GM12874 (cell line): ENCODE measurements around the gene BNC2.

ENCODE experiments used
- TF ChIP-seq, protein P1 (sequence below): IDR thresholded peaks from 2 replicates; pipeline ENCODE4 v1.5.1; 2011; ENCODE audit warnings: low read depth, mild to moderate bottlenecking, control low read depth, low read length, moderate library complexity; ENCODE audit not compliant: insufficient read depth

Gene BNC2

DNA sequence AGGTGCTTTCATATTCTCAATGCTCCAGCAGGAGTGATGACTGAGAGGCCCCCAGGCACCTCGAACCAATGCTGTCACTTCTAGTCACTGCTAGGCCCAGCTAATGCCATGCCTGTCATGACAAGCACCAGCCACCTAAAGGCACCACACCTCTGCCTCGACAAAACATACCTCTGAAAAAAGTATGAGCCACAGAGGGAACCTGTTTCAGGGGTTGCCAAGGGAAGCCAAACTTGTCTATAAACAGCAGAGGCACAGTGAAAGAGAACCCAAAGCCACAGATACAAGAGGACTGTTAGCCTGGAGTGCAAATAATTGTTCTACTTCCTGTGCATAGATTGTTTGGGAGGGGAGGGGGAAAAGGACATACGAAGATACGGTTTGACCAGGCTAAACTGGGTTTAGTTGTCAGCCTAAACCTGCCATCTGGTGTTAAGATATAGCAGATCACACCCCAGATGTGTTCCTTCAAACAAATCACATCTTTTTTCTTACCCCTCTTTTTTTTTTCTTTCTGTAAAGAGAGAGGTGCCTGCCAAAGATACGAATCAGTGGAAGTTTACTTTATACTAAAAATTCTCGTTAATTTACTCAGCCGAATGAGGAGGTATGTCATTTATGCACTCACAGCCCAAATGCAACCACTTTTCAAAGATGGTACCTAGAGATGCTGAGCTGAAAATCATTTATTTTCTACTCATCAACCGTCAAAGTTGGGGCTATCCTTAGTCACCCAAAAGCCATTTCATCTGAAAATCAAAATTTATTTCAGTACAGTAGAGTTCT is 45.7 kb downstream of the BNC2 start:
- TF ChIP-seq, protein P1, sequence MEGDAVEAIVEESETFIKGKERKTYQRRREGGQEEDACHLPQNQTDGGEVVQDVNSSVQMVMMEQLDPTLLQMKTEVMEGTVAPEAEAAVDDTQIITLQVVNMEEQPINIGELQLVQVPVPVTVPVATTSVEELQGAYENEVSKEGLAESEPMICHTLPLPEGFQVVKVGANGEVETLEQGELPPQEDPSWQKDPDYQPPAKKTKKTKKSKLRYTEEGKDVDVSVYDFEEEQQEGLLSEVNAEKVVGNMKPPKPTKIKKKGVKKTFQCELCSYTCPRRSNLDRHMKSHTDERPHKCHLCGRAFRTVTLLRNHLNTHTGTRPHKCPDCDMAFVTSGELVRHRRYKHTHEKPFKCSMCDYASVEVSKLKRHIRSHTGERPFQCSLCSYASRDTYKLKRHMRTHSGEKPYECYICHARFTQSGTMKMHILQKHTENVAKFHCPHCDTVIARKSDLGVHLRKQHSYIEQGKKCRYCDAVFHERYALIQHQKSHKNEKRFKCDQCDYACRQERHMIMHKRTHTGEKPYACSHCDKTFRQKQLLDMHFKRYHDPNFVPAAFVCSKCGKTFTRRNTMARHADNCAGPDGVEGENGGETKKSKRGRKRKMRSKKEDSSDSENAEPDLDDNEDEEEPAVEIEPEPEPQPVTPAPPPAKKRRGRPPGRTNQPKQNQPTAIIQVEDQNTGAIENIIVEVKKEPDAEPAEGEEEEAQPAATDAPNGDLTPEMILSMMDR: no peak

DNA sequence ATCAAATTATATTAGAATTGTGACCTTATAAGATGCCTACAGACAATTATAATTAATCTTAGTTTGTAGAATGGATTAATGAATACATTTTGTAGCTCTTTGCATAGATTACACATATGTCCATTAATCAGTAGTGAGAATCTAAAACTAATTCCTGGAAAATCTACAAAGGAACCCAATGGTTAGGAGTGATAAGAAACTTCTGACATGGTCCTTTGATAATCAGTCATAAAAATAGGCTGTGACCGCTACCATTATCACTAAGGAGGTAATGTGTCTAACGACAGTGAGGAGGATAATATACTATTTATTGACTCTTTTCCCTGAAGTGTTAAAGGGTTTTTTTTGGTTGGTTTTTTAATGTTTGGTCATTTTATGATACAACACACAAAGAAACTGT is 46.6 kb downstream of the BNC2 start:
- TF ChIP-seq, protein P1: no peak

DNA sequence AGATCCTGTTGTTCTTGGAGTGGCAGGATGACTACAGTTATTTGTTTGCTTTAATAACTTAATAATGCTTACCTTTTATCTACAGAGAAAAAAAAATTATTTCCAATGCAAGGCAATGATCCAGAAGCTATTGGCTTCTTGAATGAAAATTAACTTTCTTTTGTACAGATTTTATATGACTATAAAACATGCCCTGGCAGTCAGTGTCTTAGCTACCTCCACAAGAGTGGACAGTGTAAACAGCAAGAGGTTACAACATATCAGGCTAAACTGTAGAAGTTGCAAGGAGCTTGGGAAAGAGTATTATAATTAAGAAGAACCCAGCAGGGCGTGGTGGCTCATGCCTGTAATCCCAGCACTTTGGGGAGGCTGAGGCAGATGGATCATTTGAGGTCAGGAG is 49.1 kb downstream of the BNC2 start:
- TF ChIP-seq, protein P1: no peak

DNA sequence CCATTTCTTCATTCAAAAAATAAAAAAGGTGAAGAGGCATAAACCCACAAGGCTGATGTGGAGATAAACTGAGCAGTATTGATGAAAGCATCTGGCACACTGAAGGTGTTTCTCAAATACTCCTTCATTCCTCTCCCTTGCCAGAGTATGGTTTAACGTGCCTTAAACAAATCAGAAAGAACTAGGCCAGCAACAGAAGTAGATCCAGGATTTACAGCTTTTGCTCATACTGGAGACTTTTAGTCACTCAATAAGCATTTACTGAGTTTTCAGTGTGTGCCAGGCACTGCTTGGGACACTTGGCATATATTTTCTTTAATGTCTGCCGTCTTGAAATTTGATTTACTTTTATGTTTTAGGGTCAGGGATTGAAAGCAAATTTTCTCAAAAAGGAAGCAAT is 53.0 kb downstream of the BNC2 start:
- TF ChIP-seq, protein P1: no peak

DNA sequence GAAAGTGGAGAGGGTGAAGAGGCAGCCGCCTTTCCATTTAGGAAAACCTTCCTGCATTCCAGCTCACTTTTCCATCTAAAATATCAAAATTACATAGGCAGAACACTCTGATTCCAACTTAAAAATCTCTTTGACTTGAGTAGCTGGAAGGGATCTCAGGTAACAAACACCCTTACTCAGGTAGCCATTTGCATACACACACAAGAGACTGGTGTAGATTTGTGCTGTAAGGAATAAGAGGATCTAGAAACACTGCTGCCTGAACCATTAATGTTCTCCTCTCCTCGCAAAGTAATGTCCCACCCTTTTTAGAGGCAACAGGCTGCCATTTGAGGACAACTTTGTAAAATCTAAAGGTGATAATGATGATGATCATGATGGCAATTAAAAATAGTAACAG is 53.5 kb downstream of the BNC2 start:
- TF ChIP-seq, protein P1: no peak

DNA sequence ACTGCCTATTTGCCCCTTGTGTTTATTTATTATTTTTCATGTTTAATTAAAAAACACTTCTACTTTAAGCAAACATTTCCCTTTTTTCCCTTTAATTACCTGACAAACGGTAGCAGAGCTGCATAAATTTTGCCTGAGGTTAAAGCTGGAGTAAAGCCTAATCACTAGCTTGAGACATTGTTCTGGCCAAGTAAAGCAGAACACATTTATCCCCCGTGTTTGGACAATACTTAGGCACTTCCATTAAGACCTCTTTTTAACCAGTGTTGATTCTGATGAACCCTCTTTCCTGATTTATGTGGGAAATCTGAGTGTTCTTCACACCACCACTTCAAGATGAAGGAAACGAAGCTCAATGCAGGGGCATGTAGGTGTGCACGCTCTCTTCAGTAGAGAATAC is 54.5 kb downstream of the BNC2 start:
- TF ChIP-seq, protein P1: no peak

DNA sequence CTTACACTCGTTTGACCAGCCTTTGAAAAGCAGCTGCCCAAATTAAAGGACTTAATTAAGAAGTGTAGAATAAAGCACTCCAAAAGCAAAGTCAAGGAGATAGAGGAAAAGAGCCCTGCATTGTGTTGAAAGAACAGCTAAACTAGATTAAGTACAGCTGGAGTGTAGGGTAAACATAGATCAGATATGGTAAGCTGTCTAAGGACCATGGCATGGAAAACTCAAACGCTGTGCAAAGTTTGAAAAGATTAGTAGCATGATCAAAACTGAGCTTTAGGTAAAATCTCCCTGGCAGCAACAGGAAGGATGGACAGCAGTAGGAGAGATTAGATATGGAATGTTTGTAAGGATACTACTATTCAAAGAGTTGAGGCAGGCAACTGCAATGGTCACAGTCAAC is 55.4 kb downstream of the BNC2 start:
- TF ChIP-seq, protein P1: no peak
